CD14-positive monocyte (primary cell): ENCODE measurements around the gene MT2A. TPM values are rescaled to one million over a fixed set of nuclear protein-coding genes. Genes with fewer than 3 reads are reported as not detected.

Experiments
- DNase-seq, 3 donors: peaks; one replicate each; pipeline ENCODE4 v3.0.0-alpha.2; 2011 to 2022
- H2AFZ ChIP-seq: 2 replicates; pipeline ENCODE4 v1.6.0; 2012; ENCODE audit warnings: mild to moderate bottlenecking, low read depth, low read length, inconsistent platforms; ENCODE audit not compliant: insufficient read depth, poor library complexity, severe bottlenecking
- H3K27ac ChIP-seq, 2 donors: 1 replicate in 1 of 2; 2 replicates in 1 of 2; pipeline ENCODE4 v1.5.1; 2012 to 2013; ENCODE audit warnings: low read length in 2 of 2, control low read depth in 1 of 2, inconsistent platforms in 1 of 2, low read depth in 1 of 2, mild to moderate bottlenecking in 1 of 2
- H3K27me3 ChIP-seq, 2 donors: one replicate each; pipeline versions ENCODE4 v1.6.0 to v1.6.1; 2011 to 2013; ENCODE audit warnings: low read length in 2 of 2; ENCODE audit not compliant: control insufficient read depth in 2 of 2, insufficient read depth in 2 of 2
- H3K36me3 ChIP-seq, 2 donors: replicated peaks in 1 of 2; 1 replicate in 1 of 2; 2 replicates in 1 of 2; pipeline versions ENCODE4 v1.5.1 to v1.6.1; 2012 to 2013; ENCODE audit warnings: low read length in 2 of 2, control low read depth in 1 of 2, inconsistent platforms in 1 of 2, mild to moderate bottlenecking in 1 of 2; ENCODE audit not compliant: insufficient read depth in 2 of 2, control insufficient read depth in 1 of 2
- H3K4me1 ChIP-seq, 2 donors: 1 replicate in 1 of 2; 2 replicates in 1 of 2; pipeline versions ENCODE4 v1.5.1 to v1.6.1; 2012 to 2013; ENCODE audit warnings: low read length in 2 of 2, control low read depth in 1 of 2, inconsistent platforms in 1 of 2, mild to moderate bottlenecking in 1 of 2, moderate library complexity in 1 of 2; ENCODE audit not compliant: insufficient read depth in 2 of 2, control insufficient read depth in 1 of 2
- H3K4me2 ChIP-seq: replicated peaks from 2 replicates; pipeline ENCODE3; 2012; ENCODE audit warnings: low read length, moderate library complexity, mild to moderate bottlenecking; ENCODE audit not compliant: poor library complexity, severe bottlenecking; ENCODE audit errors: extremely low read depth
- H3K4me3 ChIP-seq, 3 experiments: fragments of 200-600 bp in 1 of 3; sonication (generic) in 1 of 3; replicated peaks in 1 of 3; 1 replicate in 2 of 3; 2 replicates in 1 of 3; pipeline ENCODE4 v1.5.1; 2011 to 2013; ENCODE audit warnings: low read length in 3 of 3, mild to moderate bottlenecking in 3 of 3, control low read depth in 2 of 3, low read depth in 2 of 3, inconsistent platforms in 1 of 3, moderate library complexity in 1 of 3
- H3K79me2 ChIP-seq: 2 replicates; pipeline ENCODE4 v1.6.0; 2012; ENCODE audit warnings: mild to moderate bottlenecking, control low read depth, inconsistent platforms, low read length, moderate library complexity; ENCODE audit not compliant: insufficient read depth
- H3K9ac ChIP-seq: 2 replicates; pipeline ENCODE4 v1.6.0; 2017; ENCODE audit warnings: low read length, mild to moderate bottlenecking; ENCODE audit not compliant: insufficient read depth, poor library complexity, severe bottlenecking
- H3K9me3 ChIP-seq, 2 donors: replicated peaks in 1 of 2; 1 replicate in 1 of 2; 2 replicates in 1 of 2; pipeline versions ENCODE4 v1.5.1 to v1.6.1; 2012 to 2013; ENCODE audit warnings: low read length in 2 of 2, control low read depth in 1 of 2; ENCODE audit not compliant: control insufficient read depth in 1 of 2, insufficient read depth in 1 of 2
- H4K20me1 ChIP-seq: 2 replicates; pipeline ENCODE4 v1.6.0; 2012; ENCODE audit warnings: mild to moderate bottlenecking, low read length, control low read depth, moderate library complexity; ENCODE audit not compliant: insufficient read depth
- H3K27ac Mint-ChIP-seq, 7 donors: one replicate each; pipeline ENCODE4 v1.8.0; 2020; ENCODE audit warnings: mild to moderate bottlenecking in 7 of 7, mixed read lengths in 7 of 7, moderate library complexity in 6 of 7, inconsistent platforms in 2 of 7
- H3K27me3 Mint-ChIP-seq, 3 donors: one replicate each; pipeline ENCODE4 v1.8.0; 2021 to 2022; ENCODE audit warnings: low read depth in 3 of 3, mild to moderate bottlenecking in 3 of 3, mixed read lengths in 3 of 3, moderate library complexity in 3 of 3, inconsistent platforms in 1 of 3
- H3K36me3 Mint-ChIP-seq, 2 donors: one replicate each; pipeline ENCODE4 v1.8.0; 2020; ENCODE audit warnings: mixed read lengths in 2 of 2, inconsistent platforms in 1 of 2, mild to moderate bottlenecking in 1 of 2
- H3K4me1 Mint-ChIP-seq: one replicate; pipeline ENCODE4 v1.8.0; 2020; ENCODE audit warnings: mild to moderate bottlenecking, mixed read lengths
- H3K4me3 Mint-ChIP-seq, 2 donors: one replicate each; pipeline ENCODE4 v1.8.0; 2020; ENCODE audit warnings: mild to moderate bottlenecking in 2 of 2, mixed read lengths in 2 of 2, moderate library complexity in 1 of 2
- H3K9me3 Mint-ChIP-seq, 7 donors: one replicate each; pipeline ENCODE4 v1.8.0; 2020 to 2022; ENCODE audit warnings: mixed read lengths in 7 of 7, mild to moderate bottlenecking in 6 of 7, moderate library complexity in 6 of 7, inconsistent platforms in 2 of 7
- WGBS: methylation state at CpG from one replicate; pipeline ENCODE4 v1.1.5; 2013; ENCODE audit warnings: missing lambda C conversion rate; ENCODE audit not compliant: insufficient coverage; 5-methylcytosine and 5-hydroxymethylcytosine counted together
- intact Hi-C, 2 donors: fragments of 100-400 bp; cut with micrococcal nuclease; formaldehyde crosslinking; loops; one replicate each; pipeline versions ENCODE4 v1.15.0 to v1.15.1; 2023
- polyA plus RNA-seq, 3 donors: library from polyadenylated mRNA; depleted of rRNA in 1 of 3; unstranded in 2 of 3; stranded (reverse) in 1 of 3; fragments of 300-500 nt in 2 of 3; fragments of >200 nt in 1 of 3; fragmentation: Illumina TruSeq in 2 of 3; gene quantifications; 1 replicate in 2 of 3; 2 replicates in 1 of 3; pipeline ENCODE4 v1.2.3, GENCODE V29; 2012 to 2021
- TF ChIP-seq, protein P1 (sequence below): fragments of 200-600 bp; IDR thresholded peaks from one replicate; pipeline ENCODE4 v1.8.0; 2022; ENCODE audit warnings: antibody characterized with exemption, mild to moderate bottlenecking

The MT2A gene
- polyA plus RNA-seq, 3 donors, result 26.8 to 228 (median 126) TPM

GRCh38 chr16:56608876-56609462, 585 bp downstream of the MT2A start:
- H3K4me3 ChIP-seq, result peak overlapping the region; percentile 87 to 97 (median 87)
- peak overlapping the region; percentile 65 for H3K9ac ChIP-seq
- no peaks in the 10 kb centered on the region for H3K9me3 ChIP-seq
- Mint-ChIP-seq H3K27me3 (peaks cover 2% of the 10 kb centered on the region in 3 donors), H3K4me1 (peaks cover 43% of the 10 kb centered on the region), H3K27ac (peak overlapping the region; percentile 87 to 96 (median 94)), H3K4me3 (peak overlapping the region; percentile 87 to 94), H3K36me3 (no peaks in the 10 kb centered on the region), H3K9me3 (peaks cover 0 to 3% (median 0%) of the 10 kb centered on the region in 7 donors)
- peak overlapping the region; percentile 87 for H3K4me2 ChIP-seq
- DNase-seq, result no peak
- intact Hi-C loops, result loop anchor here (10.0 kb wide), 3 partner anchors 96 to 576 kb away; partner anchors contain the start of genes NUDT21 (in 1 of the 2), OGFOD1 (in 1 of the 2), PSME3IP1 (in 1 of the 2) and RSPRY1 (in 1 of the 2)
- TF ChIP-seq, protein P1, sequence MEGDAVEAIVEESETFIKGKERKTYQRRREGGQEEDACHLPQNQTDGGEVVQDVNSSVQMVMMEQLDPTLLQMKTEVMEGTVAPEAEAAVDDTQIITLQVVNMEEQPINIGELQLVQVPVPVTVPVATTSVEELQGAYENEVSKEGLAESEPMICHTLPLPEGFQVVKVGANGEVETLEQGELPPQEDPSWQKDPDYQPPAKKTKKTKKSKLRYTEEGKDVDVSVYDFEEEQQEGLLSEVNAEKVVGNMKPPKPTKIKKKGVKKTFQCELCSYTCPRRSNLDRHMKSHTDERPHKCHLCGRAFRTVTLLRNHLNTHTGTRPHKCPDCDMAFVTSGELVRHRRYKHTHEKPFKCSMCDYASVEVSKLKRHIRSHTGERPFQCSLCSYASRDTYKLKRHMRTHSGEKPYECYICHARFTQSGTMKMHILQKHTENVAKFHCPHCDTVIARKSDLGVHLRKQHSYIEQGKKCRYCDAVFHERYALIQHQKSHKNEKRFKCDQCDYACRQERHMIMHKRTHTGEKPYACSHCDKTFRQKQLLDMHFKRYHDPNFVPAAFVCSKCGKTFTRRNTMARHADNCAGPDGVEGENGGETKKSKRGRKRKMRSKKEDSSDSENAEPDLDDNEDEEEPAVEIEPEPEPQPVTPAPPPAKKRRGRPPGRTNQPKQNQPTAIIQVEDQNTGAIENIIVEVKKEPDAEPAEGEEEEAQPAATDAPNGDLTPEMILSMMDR, result no peak
- H3K36me3 ChIP-seq, result no peaks in the 10 kb centered on the region
- peak overlapping the region; percentile 81 to 93 for H3K27ac ChIP-seq
- H4K20me1 ChIP-seq, result no peaks in the 10 kb centered on the region
- H3K79me2 ChIP-seq, result no peaks in the 10 kb centered on the region
- H3K4me1 ChIP-seq, result peaks cover 34 to 41% of the 10 kb centered on the region in 2 donors
- 0% methylated on average over 13 of the region's 21 CpGs for WGBS
- no peaks in the 10 kb centered on the region for H3K27me3 ChIP-seq
- peak overlapping the region; percentile 61 for H2AFZ ChIP-seq

DNA sequence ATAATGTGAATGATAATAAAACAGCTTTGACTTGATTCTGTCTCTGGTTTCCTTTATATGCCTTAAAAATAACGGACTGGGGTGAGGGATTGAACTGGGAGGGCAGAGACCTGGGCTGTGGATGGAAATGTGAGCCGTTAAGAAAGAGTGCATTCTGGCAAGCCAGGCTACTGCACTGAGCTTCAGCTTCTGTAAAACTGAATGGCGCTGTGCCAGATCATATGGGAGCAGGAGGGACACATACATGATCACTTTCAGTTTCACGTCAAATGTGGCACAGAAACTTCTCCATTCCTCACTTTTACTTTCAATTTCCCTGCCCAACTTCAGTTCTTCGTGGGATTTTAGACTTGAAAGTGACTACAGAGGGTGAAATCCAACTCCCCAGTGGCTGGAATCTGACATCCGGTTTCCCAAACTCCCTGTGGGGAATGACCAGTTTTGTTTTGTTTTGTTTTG, 1.1 kb downstream of the MT2A start:
- no peaks in the 10 kb centered on the region for H3K36me3 Mint-ChIP-seq
- WGBS, result 0% methylated on average over 3 of the region's 6 CpGs
- H3K27me3 Mint-ChIP-seq, result peaks cover 2 to 5% (median 2%) of the 10 kb centered on the region in 3 donors
- H3K36me3 ChIP-seq, result no peaks in the 10 kb centered on the region
- H3K4me2 ChIP-seq, result peak overlapping the region; percentile 87
- peak overlapping the region; percentile 87 to 94 for H3K4me3 Mint-ChIP-seq
- H3K4me1 ChIP-seq, result peaks cover 34 to 41% of the 10 kb centered on the region in 2 donors
- DNase-seq, result peak; percentile 92 to 96 (median 94)
- H3K4me3 ChIP-seq, result peak overlapping the region; percentile 87 to 97 (median 87)
- H3K9ac ChIP-seq, result peak overlapping the region; percentile 65
- H3K79me2 ChIP-seq, result no peaks in the 10 kb centered on the region
- intact Hi-C loops, result loop anchor here (10.0 kb wide), 3 partner anchors 95 to 575 kb away; partner anchors contain the start of genes NUDT21 (in 1 of the 2), OGFOD1 (in 1 of the 2), PSME3IP1 (in 1 of the 2) and RSPRY1 (in 1 of the 2)
- H3K9me3 Mint-ChIP-seq, result peaks cover 0 to 3% (median 0%) of the 10 kb centered on the region in 7 donors
- no peaks in the 10 kb centered on the region for H3K9me3 ChIP-seq
- H4K20me1 ChIP-seq, result no peaks in the 10 kb centered on the region
- peaks cover 43% of the 10 kb centered on the region for H3K4me1 Mint-ChIP-seq
- peak overlapping the region; percentile 87 to 96 (median 94) for H3K27ac Mint-ChIP-seq
- peak overlapping the region; percentile 61 for H2AFZ ChIP-seq
- H3K27me3 ChIP-seq, result no peaks in the 10 kb centered on the region
- TF ChIP-seq, protein P1, result no peak
- peak overlapping the region; percentile 81 to 93 for H3K27ac ChIP-seq
